Upper lobe of left lung (tissue), 4 donors: ENCODE data around the gene ZBTB40.

ENCODE experiments used
- POLR2A ChIP-seq, 4 donors: fragments of 450-650 bp; IDR thresholded peaks; one replicate each; pipeline ENCODE4 v1.5.1; 2016 to 2017; ENCODE audit warnings: antibody characterized with exemption in 4 of 4, mild to moderate bottlenecking in 2 of 4
- POLR2AphosphoS5 ChIP-seq, 2 donors: sonication (generic); formaldehyde crosslinking; IDR thresholded peaks; one replicate each; pipeline ENCODE4 v1.5.1; 2017; ENCODE audit warnings: antibody characterized with exemption in 2 of 2
- TF ChIP-seq, protein P1 (sequence below), 6 experiments: fragments of 450-650 bp in 4 of 6; fragments of 200-600 bp in 2 of 6; sonication (generic) in 2 of 6; IDR thresholded peaks; one replicate each; pipeline ENCODE4 v1.5.1; 2016 to 2019; ENCODE audit warnings: antibody characterized with exemption in 6 of 6

DNA sequence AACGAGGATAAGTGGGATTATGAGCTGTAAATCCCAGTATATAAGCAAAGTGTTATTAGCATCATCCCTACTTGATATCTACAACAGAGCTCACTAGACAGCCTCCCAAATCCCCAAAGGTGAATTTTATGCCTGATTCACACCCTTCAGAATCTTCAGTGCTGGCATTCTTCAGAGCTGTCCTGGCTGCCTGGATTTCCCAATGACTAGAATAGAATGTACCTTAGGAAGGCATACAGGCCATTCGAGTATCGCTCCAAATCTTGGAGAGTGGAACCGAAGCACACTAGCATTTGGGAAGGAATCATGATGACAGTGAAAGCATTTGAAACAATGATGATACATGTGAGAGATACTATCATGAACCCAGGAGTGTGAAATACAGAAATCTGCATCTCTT is 22.3 kb downstream of the ZBTB40 start:
- TF ChIP-seq, protein P1, sequence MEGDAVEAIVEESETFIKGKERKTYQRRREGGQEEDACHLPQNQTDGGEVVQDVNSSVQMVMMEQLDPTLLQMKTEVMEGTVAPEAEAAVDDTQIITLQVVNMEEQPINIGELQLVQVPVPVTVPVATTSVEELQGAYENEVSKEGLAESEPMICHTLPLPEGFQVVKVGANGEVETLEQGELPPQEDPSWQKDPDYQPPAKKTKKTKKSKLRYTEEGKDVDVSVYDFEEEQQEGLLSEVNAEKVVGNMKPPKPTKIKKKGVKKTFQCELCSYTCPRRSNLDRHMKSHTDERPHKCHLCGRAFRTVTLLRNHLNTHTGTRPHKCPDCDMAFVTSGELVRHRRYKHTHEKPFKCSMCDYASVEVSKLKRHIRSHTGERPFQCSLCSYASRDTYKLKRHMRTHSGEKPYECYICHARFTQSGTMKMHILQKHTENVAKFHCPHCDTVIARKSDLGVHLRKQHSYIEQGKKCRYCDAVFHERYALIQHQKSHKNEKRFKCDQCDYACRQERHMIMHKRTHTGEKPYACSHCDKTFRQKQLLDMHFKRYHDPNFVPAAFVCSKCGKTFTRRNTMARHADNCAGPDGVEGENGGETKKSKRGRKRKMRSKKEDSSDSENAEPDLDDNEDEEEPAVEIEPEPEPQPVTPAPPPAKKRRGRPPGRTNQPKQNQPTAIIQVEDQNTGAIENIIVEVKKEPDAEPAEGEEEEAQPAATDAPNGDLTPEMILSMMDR (IDR thresholded peaks at IDR 0.05): no peak
- TF ChIP-seq POLR2AphosphoS5 (IDR thresholded peaks at IDR 0.05) (no peak), POLR2A (IDR thresholded peaks at IDR 0.05) (no peak)
